ENCODE results near the gene OR52E1. TPM values are rescaled to one million over a fixed set of nuclear protein-coding genes. Genes with fewer than 3 reads are reported as not detected.
A peak's percentile ranks its signal among the peaks of the same experiment; 100 is the strongest.
"Not testable (repeated sequence)": the region's sequence is repeated elsewhere in the genome, so short reads cannot be mapped to it uniquely, and the experiment has no call there.

The OR52E1 gene
- total RNA-seq, 1 donor from 2014 or later = not detected

DNA sequence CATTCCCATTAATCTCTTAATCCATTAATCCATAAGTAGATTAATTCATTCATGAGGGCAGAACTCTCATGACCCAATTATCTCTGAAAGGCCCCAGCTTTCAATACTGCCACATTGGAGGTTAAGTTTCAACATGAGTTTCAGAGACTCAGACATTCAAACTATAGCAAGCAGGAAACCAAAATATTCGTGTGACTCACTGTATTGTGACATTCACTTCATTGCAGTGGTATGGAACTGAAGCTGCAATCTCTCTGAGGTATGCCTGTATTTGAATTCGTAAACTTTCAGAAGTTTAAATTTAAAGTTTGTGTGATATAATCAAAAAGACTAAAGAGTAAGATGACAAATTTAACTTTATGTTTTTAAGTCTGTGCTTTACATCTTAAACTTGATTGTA is 26.0 kb upstream of the OR52E1 start:
- TF ChIP-seq, protein P1, sequence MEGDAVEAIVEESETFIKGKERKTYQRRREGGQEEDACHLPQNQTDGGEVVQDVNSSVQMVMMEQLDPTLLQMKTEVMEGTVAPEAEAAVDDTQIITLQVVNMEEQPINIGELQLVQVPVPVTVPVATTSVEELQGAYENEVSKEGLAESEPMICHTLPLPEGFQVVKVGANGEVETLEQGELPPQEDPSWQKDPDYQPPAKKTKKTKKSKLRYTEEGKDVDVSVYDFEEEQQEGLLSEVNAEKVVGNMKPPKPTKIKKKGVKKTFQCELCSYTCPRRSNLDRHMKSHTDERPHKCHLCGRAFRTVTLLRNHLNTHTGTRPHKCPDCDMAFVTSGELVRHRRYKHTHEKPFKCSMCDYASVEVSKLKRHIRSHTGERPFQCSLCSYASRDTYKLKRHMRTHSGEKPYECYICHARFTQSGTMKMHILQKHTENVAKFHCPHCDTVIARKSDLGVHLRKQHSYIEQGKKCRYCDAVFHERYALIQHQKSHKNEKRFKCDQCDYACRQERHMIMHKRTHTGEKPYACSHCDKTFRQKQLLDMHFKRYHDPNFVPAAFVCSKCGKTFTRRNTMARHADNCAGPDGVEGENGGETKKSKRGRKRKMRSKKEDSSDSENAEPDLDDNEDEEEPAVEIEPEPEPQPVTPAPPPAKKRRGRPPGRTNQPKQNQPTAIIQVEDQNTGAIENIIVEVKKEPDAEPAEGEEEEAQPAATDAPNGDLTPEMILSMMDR (conservative IDR thresholded peaks at IDR 0.05; ENCODE audit: low read depth, low read length) = no peak
- H3K4me3 ChIP-seq (ENCODE audit: low read depth, low read length) = no peak overlapping the region
- DNase-seq (ENCODE audit: low read depth) = no peak

DNA sequence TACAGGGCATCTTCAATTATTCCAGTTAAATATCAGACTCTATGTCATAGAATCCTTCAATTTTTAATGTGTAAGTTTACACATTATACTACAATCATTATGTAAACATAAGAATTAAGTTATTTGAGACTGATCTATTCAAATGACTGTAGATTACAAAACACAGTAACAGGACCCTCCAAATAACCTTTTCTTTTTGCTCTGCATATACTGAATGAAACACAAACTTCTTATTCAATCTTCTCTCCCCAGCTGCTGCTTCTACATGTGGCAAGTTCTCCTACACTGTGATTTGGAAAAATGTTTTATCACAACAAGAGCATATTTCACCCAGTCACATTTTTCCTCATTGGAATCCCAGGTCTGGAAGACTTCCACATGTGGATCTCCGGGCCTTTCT is 23.1 kb upstream of the OR52E1 start, which contains the start of gene OR52J3:
Gene OR52J3 (plus strand): TSS at position 301 of the 400 bp plus-strand sequence. CDS start 0 bp downstream, at position 301.
- TF ChIP-seq, protein P1 (conservative IDR thresholded peaks at IDR 0.05; ENCODE audit: low read depth, low read length) = no peak
- no peak within 1 kb of the TSS for H3K4me3 ChIP-seq (ENCODE audit: low read depth, low read length)
- DNase-seq (ENCODE audit: low read depth) = no peak

DNA sequence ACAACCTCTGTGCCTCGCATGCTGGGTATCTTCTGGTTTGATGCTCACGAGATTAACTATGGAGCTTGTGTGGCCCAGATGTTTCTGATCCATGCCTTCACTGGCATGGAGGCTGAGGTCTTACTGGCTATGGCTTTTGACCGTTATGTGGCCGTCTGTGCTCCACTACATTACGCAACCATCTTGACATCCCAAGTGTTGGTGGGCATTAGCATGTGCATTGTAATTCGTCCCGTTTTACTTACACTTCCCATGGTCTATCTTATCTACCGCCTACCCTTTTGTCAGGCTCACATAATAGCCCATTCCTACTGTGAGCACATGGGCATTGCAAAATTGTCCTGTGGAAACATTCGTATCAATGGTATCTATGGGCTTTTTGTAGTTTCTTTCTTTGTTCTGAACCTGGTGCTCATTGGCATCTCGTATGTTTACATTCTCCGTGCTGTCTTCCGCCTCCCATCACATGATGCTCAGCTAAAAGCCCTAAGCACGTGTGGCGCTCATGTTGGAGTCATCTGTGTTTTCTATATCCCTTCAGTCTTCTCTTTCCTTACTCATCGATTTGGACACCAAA is 22.5 kb upstream of the OR52E1 start:
- TF ChIP-seq, protein P1 (conservative IDR thresholded peaks at IDR 0.05; ENCODE audit: low read depth, low read length) = no peak
- no peak for DNase-seq (ENCODE audit: low read depth)
- no peak overlapping the region for H3K4me3 ChIP-seq (ENCODE audit: low read depth, low read length)

DNA sequence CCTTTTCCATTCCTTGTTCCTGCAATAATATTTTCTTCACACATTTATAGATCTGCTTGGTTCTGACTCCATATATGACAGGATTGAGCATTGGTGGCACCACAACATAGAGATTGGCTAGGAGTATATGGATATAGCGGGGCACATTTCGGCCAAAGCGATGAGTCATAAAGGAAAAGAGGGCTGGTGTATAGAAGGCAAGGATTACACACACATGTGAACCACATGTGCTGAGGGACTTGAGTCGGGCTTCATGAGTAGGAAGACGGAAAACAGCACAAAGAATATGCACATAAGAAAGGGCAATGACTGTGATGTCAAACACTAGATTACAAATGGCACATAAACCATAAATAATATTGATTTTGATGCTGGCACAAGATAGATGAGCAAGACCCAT is 10.7 kb upstream of the OR52E1 start:
- H3K4me3 ChIP-seq (ENCODE audit: low read depth, low read length); DNase-seq (ENCODE audit: low read depth): not testable (repeated sequence)

DNA sequence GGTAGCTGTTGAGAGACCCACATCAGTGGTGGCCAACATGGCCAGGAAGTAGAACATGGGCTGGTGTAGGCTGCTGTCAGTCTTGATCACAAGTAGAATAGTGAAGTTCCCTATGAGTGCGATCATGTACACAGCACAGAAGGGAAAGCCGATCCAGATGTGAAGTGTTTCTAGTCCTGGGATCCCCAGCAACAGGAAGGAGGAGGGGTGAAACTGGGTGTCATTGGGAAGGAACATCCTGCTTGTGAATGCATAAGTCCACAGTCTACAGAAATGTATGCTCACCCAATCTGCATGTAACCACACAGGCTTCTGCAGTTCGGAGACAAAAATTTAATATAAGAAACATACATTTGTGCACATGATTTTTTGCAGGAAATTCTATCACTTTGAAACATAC is 10.0 kb upstream of the OR52E1 start, which contains the start of gene OR52E2:
Gene OR52E2 (minus strand): TSS at position 237 of the 400 bp plus-strand sequence. CDS start 0 bp downstream, at position 237.
- TF ChIP-seq, protein P1 (conservative IDR thresholded peaks at IDR 0.05; ENCODE audit: low read depth, low read length) = no peak
- DNase-seq (ENCODE audit: low read depth) = no peak
- no peak within 1 kb of the TSS for H3K4me3 ChIP-seq (ENCODE audit: low read depth, low read length)

DNA sequence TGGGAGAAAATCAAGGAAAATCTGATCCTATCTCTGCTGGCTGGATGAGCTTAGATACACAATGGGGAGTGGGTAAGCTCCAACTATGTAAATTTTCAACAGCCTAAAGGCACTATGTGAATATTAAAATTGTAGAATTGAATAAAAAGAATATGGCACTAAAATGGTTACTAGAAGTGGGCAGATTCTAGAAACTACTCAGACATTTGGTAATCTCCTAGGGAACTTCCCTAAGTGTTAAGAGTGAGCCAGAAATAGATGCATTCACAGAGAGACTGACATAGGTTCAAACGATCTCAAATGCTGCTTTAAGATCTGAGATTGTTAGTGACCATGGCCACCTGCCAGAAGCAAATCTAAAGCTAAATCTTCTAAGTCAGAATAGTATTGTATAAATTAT is 4.3 kb upstream of the OR52E1 start:
- DNase-seq (ENCODE audit: low read depth) = no peak
- TF ChIP-seq, protein P1 (conservative IDR thresholded peaks at IDR 0.05; ENCODE audit: low read depth, low read length) = no peak

DNA sequence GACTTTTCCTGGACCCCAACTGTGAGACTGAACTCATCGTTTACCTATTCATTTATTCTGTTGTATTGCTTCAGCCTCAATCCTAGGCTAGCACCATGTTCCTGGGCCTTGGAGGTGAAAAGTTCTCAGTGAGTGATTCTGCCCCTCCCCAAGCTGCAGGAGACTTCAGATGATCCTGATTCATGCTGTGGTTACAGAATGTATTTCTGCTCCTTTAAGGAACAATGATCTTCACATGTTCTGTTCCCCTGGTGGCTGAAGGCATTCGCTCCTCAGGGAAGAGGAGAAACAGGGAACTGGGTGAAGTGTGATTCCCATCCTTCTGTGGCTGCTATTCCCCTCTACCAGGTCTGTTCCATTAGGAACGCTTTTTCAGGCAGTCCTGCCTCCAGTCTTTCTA is 2.4 kb downstream of the OR52E1 start:
- no peak overlapping the region for H3K4me3 ChIP-seq (ENCODE audit: low read depth, low read length)
- TF ChIP-seq, protein P1 (conservative IDR thresholded peaks at IDR 0.05; ENCODE audit: low read depth, low read length) = peak; percentile 12
- DNase-seq (ENCODE audit: low read depth) = peak; percentile 3

More for the DNA sequence above, 4.3 kb upstream of the OR52E1 start:
- no peak overlapping the region for H3K4me3 ChIP-seq (ENCODE audit: low read depth, low read length)

All from epithelial cell of proximal tubule (primary cell).